PC-3 (cell line): ENCODE measurements around the gene CHRNG. TPM values are rescaled to one million over a fixed set of nuclear protein-coding genes. Genes with fewer than 3 reads are reported as not detected.

Experiments used
- ATAC-seq: fragments of 200-7000 bp; cut with Tn5 transposase; 2 replicates; pipeline ENCODE4 v1.9.1; 2020; ENCODE audit warnings: mild to moderate bottlenecking, moderate library complexity
- BruUV-seq: library from RNA; stranded (reverse); fragments of 400-500 nt; replicated peaks from 2 replicates; lab custom pipeline; 2021; lab: Mats Ljungman, UMichigan
- CTCF ChIA-PET: fragments of 300-600 bp; sonication (Branson Sonifier 250); formaldehyde crosslinking; loops from one replicate; lab custom pipeline; 2022; ENCODE audit warnings: antibody characterized with exemption; lab: Charles Lee
- POLR2A ChIA-PET: fragments of 300-600 bp; sonication (Branson Sonifier 250); formaldehyde crosslinking; loops from one replicate; lab custom pipeline; 2022; ENCODE audit warnings: antibody characterized with exemption; ENCODE audit not compliant: unreplicated experiment; lab: Charles Lee
- DNase-seq: peaks from one replicate; pipeline ENCODE4 v3.0.0-alpha.2; 2015
- H2AFZ ChIP-seq: fragments of 300-600 bp; sonication (generic); 2 replicates; pipeline ENCODE4 v1.6.0; 2016; ENCODE audit warnings: antibody characterized with exemption, low read length
- H3F3A ChIP-seq: fragments of 300-600 bp; sonication (generic); one replicate; pipeline ENCODE4 v1.6.0; 2017; ENCODE audit warnings: antibody characterized with exemption, low read length, control low read depth, mild to moderate bottlenecking; ENCODE audit not compliant: unreplicated experiment
- H3K27ac ChIP-seq: fragments of 300-600 bp; sonication (generic); 2 replicates; pipeline ENCODE4 v1.5.1; 2016; ENCODE audit warnings: mild to moderate bottlenecking, low read length
- H3K27me3 ChIP-seq: fragments of 300-600 bp; sonication (generic); 2 replicates; pipeline ENCODE4 v1.6.1; 2016; ENCODE audit warnings: low read length, mixed read lengths
- H3K36me3 ChIP-seq: fragments of 300-600 bp; sonication (generic); 2 replicates; pipeline ENCODE4 v1.6.1; 2016; ENCODE audit warnings: low read depth, mixed run types, low read length, mixed read lengths
- H3K4me1 ChIP-seq: fragments of 300-600 bp; sonication (generic); 2 replicates; pipeline ENCODE4 v1.5.1; 2016; ENCODE audit warnings: low read length; ENCODE audit not compliant: insufficient read depth
- H3K4me2 ChIP-seq: fragments of 300-600 bp; sonication (generic); 2 replicates; pipeline ENCODE4 v1.6.0; 2016; ENCODE audit warnings: low read length
- H3K4me3 ChIP-seq: fragments of 300-600 bp; sonication (generic); 2 replicates; pipeline ENCODE4 v1.5.1; 2016; ENCODE audit warnings: mild to moderate bottlenecking, low read length, mixed read lengths
- H3K79me2 ChIP-seq: fragments of 300-600 bp; sonication (generic); 2 replicates; pipeline ENCODE4 v1.6.1; 2017; ENCODE audit warnings: low read length, mixed read lengths
- H3K9ac ChIP-seq: fragments of 300-600 bp; sonication (generic); 2 replicates; pipeline ENCODE4 v1.6.0; 2016; ENCODE audit warnings: mild to moderate bottlenecking, low read length
- H3K9me2 ChIP-seq: fragments of 300-600 bp; sonication (generic); replicated peaks from 2 replicates; pipeline ENCODE4 v1.6.1; 2016; ENCODE audit warnings: mixed run types, low read length, mixed read lengths
- H3K9me3 ChIP-seq: fragments of 300-600 bp; sonication (generic); 2 replicates; pipeline ENCODE4 v1.6.1; 2016; ENCODE audit warnings: low read length, mixed read lengths
- H4K20me1 ChIP-seq: fragments of 300-600 bp; sonication (generic); 2 replicates; pipeline ENCODE4 v1.6.1; 2016; ENCODE audit warnings: low read length, mixed read lengths
- CTCF ChIP-seq: fragments of 300-600 bp; sonication (generic); conservative IDR thresholded peaks from 2 replicates; pipeline ENCODE4 v1.5.1; 2017; ENCODE audit warnings: antibody characterized with exemption, low read depth, mild to moderate bottlenecking, low read length
- EZH2 ChIP-seq: fragments of 300-600 bp; sonication (generic); IDR thresholded peaks from one replicate; pipeline ENCODE4 v1.6.1; 2017; ENCODE audit warnings: antibody characterized with exemption, mild to moderate bottlenecking, low read length; ENCODE audit not compliant: unreplicated experiment
- EZH2phosphoT487 ChIP-seq: fragments of 300-600 bp; sonication (generic); IDR thresholded peaks from 2 replicates; pipeline ENCODE4 v1.6.1; 2018; ENCODE audit warnings: mild to moderate bottlenecking, antibody characterized with exemption, low read length, borderline replicate concordance
- intact Hi-C: fragments of 100-400 bp; cut with micrococcal nuclease; formaldehyde crosslinking; loops from 2 replicates; pipeline ENCODE4 v1.9.0; 2023
- total RNA-seq: library from RNA; depleted of rRNA; stranded (reverse); fragments of >200 nt; gene quantifications from 2 replicates; pipeline ENCODE4 v1.2.3, GENCODE V29; 2014

The CHRNG gene
- total RNA-seq, 1 experiment from 2014 or later, result not detected

GRCh38 chr2:232581725-232582124, 42.2 kb downstream of the CHRNG start:
- Histone ChIP-seq H3K36me3 (no peaks in the 10 kb centered on the region), H3K4me1 (no peaks in the 10 kb centered on the region), H3K9ac (no peak overlapping the region), H3F3A (no peaks in the 10 kb centered on the region), H3K9me2 (no peaks in the 10 kb centered on the region), H3K4me2 (no peak overlapping the region), H3K79me2 (no peaks in the 10 kb centered on the region), H3K27ac (no peak overlapping the region), H3K4me3 (no peak overlapping the region), H3K9me3 (no peaks in the 10 kb centered on the region), H2AFZ (no peak overlapping the region), H3K27me3 (no peaks in the 10 kb centered on the region), H4K20me1 (no peaks in the 10 kb centered on the region)
- CTCF ChIA-PET, result no interaction called here
- ATAC-seq, result no peak
- TF ChIP-seq EZH2phosphoT487, result no peak
- no TSS peak for BruUV-seq
- intact Hi-C loops, result no loop called here
- POLR2A ChIA-PET, result no interaction called here
- no peak for DNase-seq

- H3K9me2 ChIP-seq, result no peaks in the 10 kb centered on the region
- H3F3A ChIP-seq, result no peaks in the 10 kb centered on the region
- no peak for DNase-seq
- POLR2A ChIA-PET, result no interaction called here
- no peak overlapping the region for H3K4me3 ChIP-seq
- no peak overlapping the region for H3K9ac ChIP-seq
- no peak overlapping the region for H3K27ac ChIP-seq
- H2AFZ ChIP-seq, result no peak overlapping the region
- H3K4me2 ChIP-seq, result no peak overlapping the region
- peaks cover 11% of the 10 kb centered on the region for H3K4me1 ChIP-seq
- no peaks in the 10 kb centered on the region for H3K27me3 ChIP-seq
- H3K9me3 ChIP-seq, result no peaks in the 10 kb centered on the region
- H3K36me3 ChIP-seq, result no peaks in the 10 kb centered on the region
- no TSS peak for BruUV-seq
- H4K20me1 ChIP-seq, result no peaks in the 10 kb centered on the region
- intact Hi-C loops, result no loop called here
- CTCF ChIA-PET, result no interaction called here
- no peak for TF ChIP-seq CTCF
- no peak for TF ChIP-seq EZH2phosphoT487
- TF ChIP-seq EZH2, result no peak
- H3K79me2 ChIP-seq, result no peaks in the 10 kb centered on the region
- ATAC-seq, result no peak
These were observed 44.7 kb downstream of the CHRNG start for GRCh38 chr2:232584238-232584637.

DNA sequence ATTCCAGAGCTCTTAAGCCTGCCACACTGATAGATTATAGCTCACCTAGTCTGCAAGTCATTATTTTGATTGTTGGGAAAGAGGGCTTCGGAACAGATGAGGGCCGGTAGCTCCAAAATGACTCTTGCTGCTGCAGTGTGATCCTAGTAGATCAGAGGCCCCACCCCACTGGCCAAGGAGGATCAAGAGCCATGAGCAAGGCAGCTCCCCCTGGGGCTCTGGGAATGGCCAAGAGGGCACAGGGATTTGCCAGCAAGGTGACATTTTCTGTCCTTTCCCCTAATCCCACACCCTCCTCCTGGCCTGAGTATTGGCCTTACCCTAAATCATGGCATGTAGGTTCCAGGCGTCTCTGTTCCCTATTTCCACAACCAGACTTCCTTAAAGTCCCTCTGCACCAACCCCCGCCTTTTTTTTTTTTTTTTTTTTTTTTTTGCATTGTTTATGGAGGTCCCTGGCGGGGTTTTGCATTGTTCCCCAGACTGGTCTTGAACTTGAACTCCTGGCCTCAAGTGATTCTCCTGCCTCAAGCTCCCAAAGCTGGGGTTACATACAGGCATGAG, 47.5 kb downstream of the CHRNG start:
- POLR2A ChIA-PET, result interaction anchor here (0.6 kb wide), 1 partner anchor 17 kb away, joined by 4 read pairs; no protein-coding TSS in a partner anchor
- Histone ChIP-seq H3F3A (peaks cover 2% of the 10 kb centered on the region), H3K9me3 (no peaks in the 10 kb centered on the region), H3K4me1 (peaks cover 22% of the 10 kb centered on the region), H3K9ac (no peak overlapping the region), H3K36me3 (no peaks in the 10 kb centered on the region), H3K79me2 (no peaks in the 10 kb centered on the region), H3K4me3 (no peak overlapping the region), H3K27ac (no peak overlapping the region), H3K9me2 (no peaks in the 10 kb centered on the region), H3K4me2 (no peak overlapping the region), H2AFZ (no peak overlapping the region), H4K20me1 (no peaks in the 10 kb centered on the region), H3K27me3 (no peaks in the 10 kb centered on the region)
- no peak for TF ChIP-seq EZH2phosphoT487
- TF ChIP-seq EZH2, result no peak
- no peak for TF ChIP-seq CTCF
- CTCF ChIA-PET, result no interaction called here
- ATAC-seq (no peak), DNase-seq (no peak)
- intact Hi-C loops, result no loop called here
- BruUV-seq, result no TSS peak
